Fibroblast of lung (primary cell): ENCODE measurements around the gene TMC1. TPM values are rescaled to one million over a fixed set of nuclear protein-coding genes. Genes with fewer than 3 reads are reported as not detected.

Source experiments
- DNase-seq, 2 donors: peaks; one replicate each; pipeline versions ENCODE4 v3.0.0 to v3.0.0-alpha.2; 2010; ENCODE audit warnings: low read depth in 2 of 2
- H2AFZ ChIP-seq: 2 replicates; pipeline ENCODE4 v1.5.1; 2012; ENCODE audit warnings: low read length, control low read depth, inconsistent platforms
- H3K27ac ChIP-seq: 2 replicates; pipeline ENCODE4 v1.5.1; 2011; ENCODE audit warnings: low read length, control low read depth; ENCODE audit not compliant: insufficient read depth
- H3K27me3 ChIP-seq: 2 replicates; pipeline ENCODE4 v1.5.1; 2011; ENCODE audit warnings: mild to moderate bottlenecking, low read length; ENCODE audit not compliant: control insufficient read depth, insufficient read depth
- H3K36me3 ChIP-seq: 2 replicates; pipeline ENCODE4 v1.5.1; 2011; ENCODE audit warnings: low read length; ENCODE audit not compliant: control insufficient read depth, insufficient read depth
- H3K4me1 ChIP-seq: 2 replicates; pipeline ENCODE4 v1.5.1; 2011; ENCODE audit warnings: low read length; ENCODE audit not compliant: control insufficient read depth, insufficient read depth; ENCODE audit errors: extremely low read depth
- H3K4me2 ChIP-seq: 2 replicates; pipeline ENCODE4 v1.5.1; 2011; ENCODE audit warnings: low read length, control low read depth; ENCODE audit not compliant: insufficient read depth; ENCODE audit errors: extremely low read depth
- H3K4me3 ChIP-seq, 4 experiments: fragments of 200-600 bp in 1 of 4; sonication (generic) in 1 of 4; replicated peaks in 1 of 4; 2 replicates each; pipeline ENCODE4 v1.5.1; 2011 to 2016; ENCODE audit warnings: low read length in 4 of 4, low read depth in 3 of 4, mild to moderate bottlenecking in 3 of 4, control low read depth in 2 of 4, inconsistent platforms in 1 of 4, mixed read lengths in 1 of 4; ENCODE audit not compliant: insufficient read depth in 1 of 4; ENCODE audit errors: control extremely low read depth in 1 of 4
- H3K79me2 ChIP-seq: 2 replicates; pipeline ENCODE4 v1.5.1; 2012; ENCODE audit warnings: mild to moderate bottlenecking, low read length, inconsistent platforms; ENCODE audit not compliant: control insufficient read depth, insufficient read depth
- H3K9ac ChIP-seq: 2 replicates; pipeline ENCODE4 v1.5.1; 2011; ENCODE audit warnings: mild to moderate bottlenecking, low read length, control low read depth; ENCODE audit not compliant: insufficient read depth
- H3K9me3 ChIP-seq: 2 replicates; pipeline ENCODE4 v1.5.1; 2012; ENCODE audit warnings: low read depth, low read length; ENCODE audit not compliant: control insufficient read depth, insufficient read depth
- H4K20me1 ChIP-seq: 2 replicates; pipeline ENCODE4 v1.5.1; 2011; ENCODE audit warnings: low read length; ENCODE audit not compliant: control insufficient read depth, insufficient read depth; ENCODE audit errors: extremely low read depth
- EZH2 ChIP-seq: IDR thresholded peaks from 2 replicates; pipeline ENCODE4 v1.5.1; 2012; ENCODE audit warnings: low read length, control low read depth, mild to moderate bottlenecking; ENCODE audit errors: missing control alignments
- polyA plus RNA-seq, 2 donors: library from polyadenylated mRNA; depleted of rRNA in 1 of 2; stranded (reverse) in 1 of 2; unstranded in 1 of 2; fragments of >200 nt; gene quantifications; 2 replicates each; pipeline ENCODE4 v1.2.1, GENCODE V29; 2011 to 2012; ENCODE audit warnings: missing spikeins in 1 of 2
- total RNA-seq: library from RNA; depleted of rRNA; stranded (reverse); fragments of >200 nt; gene quantifications from 2 replicates; pipeline ENCODE4 v1.2.1, GENCODE V29; 2014
- TF ChIP-seq, protein P1 (sequence below), 2 donors: IDR thresholded peaks in 1 of 2; conservative IDR thresholded peaks in 1 of 2; 1 replicate in 1 of 2; 2 replicates in 1 of 2; pipeline ENCODE4 v1.5.1; 2011 to 2012; ENCODE audit warnings: low read length in 2 of 2, control low read depth in 1 of 2, inconsistent platforms in 1 of 2, low read depth in 1 of 2, mild to moderate bottlenecking in 1 of 2

The TMC1 gene
- total and polyA plus RNA-seq, 2 donors (not counting 1 experiment from before 2014, with no cell fraction given): 0.27 to 0.33 TPM

- Histone ChIP-seq H3K27ac (no peak overlapping the region), H3K79me2 (no peaks in the 10 kb centered on the region), H3K36me3 (no peaks in the 10 kb centered on the region), H3K9ac (no peak overlapping the region), H3K27me3 (no peaks in the 10 kb centered on the region), H3K4me3 (no peak overlapping the region), H3K9me3 (no peaks in the 10 kb centered on the region), H2AFZ (no peak overlapping the region), H3K4me2 (no peak overlapping the region), H3K4me1 (no peaks in the 10 kb centered on the region), H4K20me1 (no peaks in the 10 kb centered on the region)
- DNase-seq: peak in 1 of 2 donors; percentile 12
- TF ChIP-seq, protein P1, sequence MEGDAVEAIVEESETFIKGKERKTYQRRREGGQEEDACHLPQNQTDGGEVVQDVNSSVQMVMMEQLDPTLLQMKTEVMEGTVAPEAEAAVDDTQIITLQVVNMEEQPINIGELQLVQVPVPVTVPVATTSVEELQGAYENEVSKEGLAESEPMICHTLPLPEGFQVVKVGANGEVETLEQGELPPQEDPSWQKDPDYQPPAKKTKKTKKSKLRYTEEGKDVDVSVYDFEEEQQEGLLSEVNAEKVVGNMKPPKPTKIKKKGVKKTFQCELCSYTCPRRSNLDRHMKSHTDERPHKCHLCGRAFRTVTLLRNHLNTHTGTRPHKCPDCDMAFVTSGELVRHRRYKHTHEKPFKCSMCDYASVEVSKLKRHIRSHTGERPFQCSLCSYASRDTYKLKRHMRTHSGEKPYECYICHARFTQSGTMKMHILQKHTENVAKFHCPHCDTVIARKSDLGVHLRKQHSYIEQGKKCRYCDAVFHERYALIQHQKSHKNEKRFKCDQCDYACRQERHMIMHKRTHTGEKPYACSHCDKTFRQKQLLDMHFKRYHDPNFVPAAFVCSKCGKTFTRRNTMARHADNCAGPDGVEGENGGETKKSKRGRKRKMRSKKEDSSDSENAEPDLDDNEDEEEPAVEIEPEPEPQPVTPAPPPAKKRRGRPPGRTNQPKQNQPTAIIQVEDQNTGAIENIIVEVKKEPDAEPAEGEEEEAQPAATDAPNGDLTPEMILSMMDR (conservative IDR thresholded peaks at IDR 0.05 in 1 of 2, IDR thresholded peaks at IDR 0.05 in 1 of 2; ENCODE audit: low read depth in 1 of 2, low read length in 2 of 2): peak in 1 of 2 donors; percentile 14
- no peak for TF ChIP-seq EZH2
Measured at GRCh38 chr9:72612449-72612848, 91.0 kb downstream of the TMC1 start.

GRCh38 chr9:72614067-72614466 is 92.7 kb downstream of the TMC1 start:
- Histone ChIP-seq H3K4me3 (no peak overlapping the region), H3K27me3 (no peaks in the 10 kb centered on the region), H3K9ac (no peak overlapping the region), H4K20me1 (no peaks in the 10 kb centered on the region), H3K27ac (no peak overlapping the region), H3K9me3 (no peaks in the 10 kb centered on the region), H3K4me2 (no peak overlapping the region), H2AFZ (no peak overlapping the region), H3K79me2 (no peaks in the 10 kb centered on the region), H3K4me1 (no peaks in the 10 kb centered on the region), H3K36me3 (no peaks in the 10 kb centered on the region)
- no peak for TF ChIP-seq EZH2
- TF ChIP-seq, protein P1 (conservative IDR thresholded peaks at IDR 0.05 in 1 of 2, IDR thresholded peaks at IDR 0.05 in 1 of 2; ENCODE audit: low read depth in 1 of 2, low read length in 2 of 2): no peak
- no peak for DNase-seq

GRCh38 chr9:72615931-72616330 is 94.5 kb downstream of the TMC1 start:
- Histone ChIP-seq H3K9me3 (no peaks in the 10 kb centered on the region), H3K9ac (no peak overlapping the region), H3K36me3 (no peaks in the 10 kb centered on the region), H3K4me2 (no peak overlapping the region), H4K20me1 (no peaks in the 10 kb centered on the region), H3K79me2 (no peaks in the 10 kb centered on the region), H2AFZ (no peak overlapping the region), H3K4me1 (no peaks in the 10 kb centered on the region), H3K4me3 (no peak overlapping the region), H3K27ac (no peak overlapping the region), H3K27me3 (no peaks in the 10 kb centered on the region)
- TF ChIP-seq, protein P1 (conservative IDR thresholded peaks at IDR 0.05 in 1 of 2, IDR thresholded peaks at IDR 0.05 in 1 of 2; ENCODE audit: low read depth in 1 of 2, low read length in 2 of 2): no peak
- TF ChIP-seq EZH2: no peak
- no peak for DNase-seq
